ENCODE data around the gene CEP350.

DNA sequence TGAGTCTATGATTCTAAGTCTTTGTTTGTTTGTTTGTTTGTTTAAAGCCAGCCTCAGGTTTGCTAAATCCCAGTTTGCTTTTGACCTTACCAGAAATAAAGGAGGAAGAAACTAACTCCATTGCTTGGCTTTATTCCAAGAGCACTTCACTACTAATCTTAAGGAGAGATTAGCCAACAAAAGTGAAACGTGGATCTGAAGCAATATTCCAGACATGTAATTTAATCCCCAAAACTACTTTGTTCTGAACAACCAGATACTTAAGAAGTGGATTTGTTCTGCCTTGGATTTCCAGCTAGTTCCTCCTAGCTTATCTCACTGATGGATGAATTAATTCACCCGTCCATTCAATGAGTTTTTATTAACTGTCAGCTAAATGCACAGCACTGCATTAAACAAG, 15.9 kb upstream of the CEP350 start:
- TF ChIP-seq MXI1 (IDR thresholded peaks at IDR 0.05; ENCODE audit: low read depth, low read length) = no peak
- TF ChIP-seq, protein P1, sequence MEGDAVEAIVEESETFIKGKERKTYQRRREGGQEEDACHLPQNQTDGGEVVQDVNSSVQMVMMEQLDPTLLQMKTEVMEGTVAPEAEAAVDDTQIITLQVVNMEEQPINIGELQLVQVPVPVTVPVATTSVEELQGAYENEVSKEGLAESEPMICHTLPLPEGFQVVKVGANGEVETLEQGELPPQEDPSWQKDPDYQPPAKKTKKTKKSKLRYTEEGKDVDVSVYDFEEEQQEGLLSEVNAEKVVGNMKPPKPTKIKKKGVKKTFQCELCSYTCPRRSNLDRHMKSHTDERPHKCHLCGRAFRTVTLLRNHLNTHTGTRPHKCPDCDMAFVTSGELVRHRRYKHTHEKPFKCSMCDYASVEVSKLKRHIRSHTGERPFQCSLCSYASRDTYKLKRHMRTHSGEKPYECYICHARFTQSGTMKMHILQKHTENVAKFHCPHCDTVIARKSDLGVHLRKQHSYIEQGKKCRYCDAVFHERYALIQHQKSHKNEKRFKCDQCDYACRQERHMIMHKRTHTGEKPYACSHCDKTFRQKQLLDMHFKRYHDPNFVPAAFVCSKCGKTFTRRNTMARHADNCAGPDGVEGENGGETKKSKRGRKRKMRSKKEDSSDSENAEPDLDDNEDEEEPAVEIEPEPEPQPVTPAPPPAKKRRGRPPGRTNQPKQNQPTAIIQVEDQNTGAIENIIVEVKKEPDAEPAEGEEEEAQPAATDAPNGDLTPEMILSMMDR (IDR thresholded peaks at IDR 0.05 in 2 of 3, conservative IDR thresholded peaks at IDR 0.05 in 1 of 3; ENCODE audit: control insufficient read depth in 2 of 3, extremely low read depth in 1 of 3, insufficient read depth in 1 of 3, low read depth in 3 of 3, low read length in 3 of 3) = no peak
- TF ChIP-seq RFX5 (IDR thresholded peaks at IDR 0.05; ENCODE audit: low read depth, low read length) = no peak
- TF ChIP-seq REST (IDR thresholded peaks at IDR 0.05; ENCODE audit: low read depth, low read length) = no peak
- TF ChIP-seq ETV6 (conservative IDR thresholded peaks at IDR 0.05 in 1 of 2, IDR thresholded peaks at IDR 0.05 in 1 of 2; ENCODE audit: borderline replicate concordance in 1 of 2, low read depth in 1 of 2) = no peak
- no peak for TF ChIP-seq CHD1 (IDR thresholded peaks at IDR 0.05; ENCODE audit: low read depth, low read length)
- TF ChIP-seq RAD21 (IDR thresholded peaks at IDR 0.05; ENCODE audit: insufficient read depth, low read depth, low read length) = no peak
- no peak for TF ChIP-seq MEF2A (IDR thresholded peaks at IDR 0.05; ENCODE audit: insufficient read depth, low read depth, low read length)
- no peak for TF ChIP-seq GATAD2B (conservative IDR thresholded peaks at IDR 0.05; ENCODE audit: low read depth)
- TF ChIP-seq RCOR1 (conservative IDR thresholded peaks at IDR 0.05; ENCODE audit: low read depth, low read length) = no peak
- TF ChIP-seq HCFC1 (IDR thresholded peaks at IDR 0.05; ENCODE audit: low read length) = no peak

Data from GM12878 (cell line).